Loucy (cell line): ENCODE data around the gene CNTFR.

Experiments used
- CTCF ChIP-seq: fragments of 200-600 bp; sonication (generic); conservative IDR thresholded peaks from 2 replicates; pipeline ENCODE4 v1.5.1; 2014; ENCODE audit warnings: mild to moderate bottlenecking, antibody characterized with exemption, low read length
- EZH2phosphoT487 ChIP-seq: fragments of 200-600 bp; IDR thresholded peaks from 2 replicates; pipeline ENCODE4 v1.6.1; 2018; ENCODE audit warnings: antibody characterized with exemption, mild to moderate bottlenecking, moderate library complexity, borderline replicate concordance

- no peak for TF ChIP-seq CTCF
- no peak for TF ChIP-seq EZH2phosphoT487
Observed at GRCh38 chr9:34637356-34638137, 48.0 kb upstream of the CNTFR start, which contains the start of gene SIGMAR1.
